H9 (cell line): Measurements from ENCODE around the gene WHRN. TPM values are rescaled to one million over a fixed set of nuclear protein-coding genes. Genes with fewer than 3 reads are reported as not detected.
A peak's percentile ranks its signal among the peaks of the same experiment; 100 is the strongest.

Experiments
- DNase-seq: peaks from one replicate; pipeline ENCODE4 v3.0.0-alpha.2; 2017
- H2AFZ ChIP-seq: one replicate; pipeline ENCODE4 v1.6.1; 2013; ENCODE audit warnings: mild to moderate bottlenecking, low read length, control low read depth, moderate library complexity
- H2AK5ac ChIP-seq: 2 replicates; pipeline ENCODE4 v1.6.1; 2013; ENCODE audit warnings: low read length, control low read depth, mixed read lengths; ENCODE audit not compliant: insufficient read length
- H2BK120ac ChIP-seq: one replicate; pipeline ENCODE4 v1.6.1; 2013; ENCODE audit warnings: low read depth, mild to moderate bottlenecking, low read length, control low read depth, inconsistent platforms; ENCODE audit not compliant: poor library complexity, severe bottlenecking
- H2BK12ac ChIP-seq: 2 replicates; pipeline ENCODE4 v1.6.1; 2013; ENCODE audit warnings: low read length, control low read depth, mixed read lengths, low read depth; ENCODE audit not compliant: insufficient read length
- H2BK15ac ChIP-seq: 2 replicates; pipeline ENCODE4 v1.6.1; 2013; ENCODE audit warnings: low read depth, low read length, control low read depth
- H2BK20ac ChIP-seq: one replicate; pipeline ENCODE4 v1.6.1; 2013; ENCODE audit warnings: low read depth, mild to moderate bottlenecking, low read length, control low read depth, inconsistent platforms; ENCODE audit not compliant: poor library complexity, severe bottlenecking
- H2BK5ac ChIP-seq: 2 replicates; pipeline ENCODE4 v1.6.1; 2013; ENCODE audit warnings: low read length, control low read depth, mixed read lengths; ENCODE audit not compliant: insufficient read length
- H3K14ac ChIP-seq: 2 replicates; pipeline ENCODE4 v1.6.1; 2013; ENCODE audit warnings: low read length, control low read depth; ENCODE audit not compliant: insufficient read depth
- H3K18ac ChIP-seq: 2 replicates; pipeline ENCODE4 v1.6.1; 2013; ENCODE audit warnings: low read depth, mild to moderate bottlenecking, mixed read lengths, low read length, control low read depth; ENCODE audit not compliant: insufficient read length
- H3K23ac ChIP-seq: 2 replicates; pipeline ENCODE4 v1.6.1; 2013; ENCODE audit warnings: low read length, control low read depth, mixed read lengths, low read depth; ENCODE audit not compliant: insufficient read length
- H3K23me2 ChIP-seq: 2 replicates; pipeline ENCODE4 v1.6.1; 2013; ENCODE audit warnings: low read depth, mild to moderate bottlenecking, mixed read lengths, low read length, control low read depth; ENCODE audit not compliant: insufficient read length, poor library complexity, severe bottlenecking
- H3K27ac ChIP-seq: 2 replicates; pipeline ENCODE4 v1.5.1; 2013; ENCODE audit warnings: low read length, control low read depth, mixed read lengths, low read depth; ENCODE audit not compliant: insufficient read length
- H3K27me3 ChIP-seq: 2 replicates; pipeline ENCODE4 v1.6.1; 2013; ENCODE audit warnings: low read length, control low read depth, inconsistent platforms; ENCODE audit not compliant: insufficient read depth
- H3K4ac ChIP-seq: 2 replicates; pipeline ENCODE4 v1.6.1; 2013; ENCODE audit warnings: low read depth, mild to moderate bottlenecking, control low read depth, inconsistent platforms, low read length, moderate library complexity
- H3K4me1 ChIP-seq: 2 replicates; pipeline ENCODE4 v1.6.1; 2013; ENCODE audit warnings: low read length, control low read depth, inconsistent platforms; ENCODE audit not compliant: insufficient read depth
- H3K4me2 ChIP-seq: 2 replicates; pipeline ENCODE4 v1.6.1; 2013; ENCODE audit warnings: low read length, control low read depth, mixed read lengths; ENCODE audit not compliant: insufficient read length, insufficient read depth
- H3K56ac ChIP-seq: 2 replicates; pipeline ENCODE4 v1.6.1; 2013; ENCODE audit warnings: low read depth, mild to moderate bottlenecking, mixed read lengths, low read length, control low read depth; ENCODE audit not compliant: insufficient read length
- H3K79me1 ChIP-seq: 2 replicates; pipeline ENCODE4 v1.6.1; 2013; ENCODE audit warnings: low read depth, mild to moderate bottlenecking, moderate library complexity, low read length, control low read depth, inconsistent platforms; ENCODE audit not compliant: insufficient read depth, poor library complexity, severe bottlenecking
- H3K79me2 ChIP-seq: 2 replicates; pipeline ENCODE4 v1.6.1; 2013; ENCODE audit warnings: low read length, control low read depth, inconsistent platforms; ENCODE audit not compliant: insufficient read depth
- H3K9ac ChIP-seq: 2 replicates; pipeline ENCODE4 v1.6.1; 2013; ENCODE audit warnings: low read length, control low read depth, mixed read lengths; ENCODE audit not compliant: insufficient read length; ENCODE audit errors: extremely low read depth
- H3K9me3 ChIP-seq: one replicate; pipeline ENCODE4 v1.6.1; 2013; ENCODE audit warnings: low read depth, low read length, inconsistent platforms; ENCODE audit not compliant: control insufficient read depth
- H3T11ph ChIP-seq: one replicate; pipeline ENCODE4 v1.6.1; 2013; ENCODE audit warnings: mild to moderate bottlenecking, low read length, control low read depth, inconsistent platforms
- H4K20me1 ChIP-seq: one replicate; pipeline ENCODE4 v1.6.1; 2013; ENCODE audit not compliant: control insufficient read depth, insufficient read length, insufficient read depth
- H4K5ac ChIP-seq: 2 replicates; pipeline ENCODE4 v1.6.1; 2013; ENCODE audit warnings: low read depth, mild to moderate bottlenecking, mixed read lengths, low read length, control low read depth; ENCODE audit not compliant: insufficient read length
- H4K8ac ChIP-seq: replicated peaks from 2 replicates; pipeline ENCODE4 v1.6.1; 2013; ENCODE audit warnings: low read length, control low read depth, mixed read lengths, low read depth; ENCODE audit not compliant: insufficient read length
- H4K91ac ChIP-seq: 2 replicates; pipeline ENCODE4 v1.6.1; 2013; ENCODE audit warnings: low read depth, mild to moderate bottlenecking, moderate library complexity, mixed read lengths, low read length, control low read depth; ENCODE audit not compliant: insufficient read length
- H3K27ac Mint-ChIP-seq, 3 experiments: 2 replicates in 2 of 3; 3 replicates in 1 of 3; pipeline ENCODE4 v1.8.0; 2020 to 2021; ENCODE audit warnings: mixed read lengths in 3 of 3, mild to moderate bottlenecking in 1 of 3, moderate library complexity in 1 of 3
- H3K27me3 Mint-ChIP-seq: 2 replicates; pipeline ENCODE4 v1.8.0; 2021; ENCODE audit warnings: low read depth, mild to moderate bottlenecking, moderate library complexity, mixed read lengths
- H3K36me3 Mint-ChIP-seq, 3 experiments: 2 replicates in 2 of 3; 3 replicates in 1 of 3; pipeline ENCODE4 v1.8.0; 2020 to 2021; ENCODE audit warnings: low read depth in 3 of 3, mixed read lengths in 3 of 3; ENCODE audit not compliant: insufficient read depth in 1 of 3
- H3K4me1 Mint-ChIP-seq, 2 experiments: 2 replicates each; pipeline ENCODE4 v1.8.0; 2020; ENCODE audit warnings: mixed read lengths in 2 of 2
- H3K4me3 Mint-ChIP-seq, 2 experiments: 2 replicates in 1 of 2; 3 replicates in 1 of 2; pipeline ENCODE4 v1.8.0; 2020 to 2021; ENCODE audit warnings: mild to moderate bottlenecking in 2 of 2, mixed read lengths in 2 of 2, moderate library complexity in 1 of 2
- H3K9me3 Mint-ChIP-seq, 2 experiments: 2 replicates in 1 of 2; 3 replicates in 1 of 2; pipeline ENCODE4 v1.8.0; 2020; ENCODE audit warnings: mild to moderate bottlenecking in 2 of 2, mixed read lengths in 2 of 2, moderate library complexity in 1 of 2
- WGBS: extraction: QIAGEN DNeasy Blood & Tissue Kit; methylation state at CpG from one replicate; pipeline ENCODE4 v1.1.7; 2013; ENCODE audit warnings: missing lambda C conversion rate, low lambda C conversion rate, mixed read lengths; ENCODE audit not compliant: insufficient read length; ENCODE audit errors: extremely low coverage; 5-methylcytosine and 5-hydroxymethylcytosine counted together
- total RNA-seq: library from RNA; stranded (reverse); gene quantifications from 2 replicates; pipeline ENCODE4 v1.2.1, GENCODE V29; 2021
- TF ChIP-seq, protein P1 (sequence below): fragments of 200-600 bp; sonication (generic); conservative IDR thresholded peaks from 3 replicates; pipeline ENCODE4 v1.8.0; 2021; ENCODE audit warnings: antibody characterized with exemption, mild to moderate bottlenecking

Gene WHRN
- total RNA-seq, 1 experiment from 2014 or later: 2.2 TPM

DNA sequence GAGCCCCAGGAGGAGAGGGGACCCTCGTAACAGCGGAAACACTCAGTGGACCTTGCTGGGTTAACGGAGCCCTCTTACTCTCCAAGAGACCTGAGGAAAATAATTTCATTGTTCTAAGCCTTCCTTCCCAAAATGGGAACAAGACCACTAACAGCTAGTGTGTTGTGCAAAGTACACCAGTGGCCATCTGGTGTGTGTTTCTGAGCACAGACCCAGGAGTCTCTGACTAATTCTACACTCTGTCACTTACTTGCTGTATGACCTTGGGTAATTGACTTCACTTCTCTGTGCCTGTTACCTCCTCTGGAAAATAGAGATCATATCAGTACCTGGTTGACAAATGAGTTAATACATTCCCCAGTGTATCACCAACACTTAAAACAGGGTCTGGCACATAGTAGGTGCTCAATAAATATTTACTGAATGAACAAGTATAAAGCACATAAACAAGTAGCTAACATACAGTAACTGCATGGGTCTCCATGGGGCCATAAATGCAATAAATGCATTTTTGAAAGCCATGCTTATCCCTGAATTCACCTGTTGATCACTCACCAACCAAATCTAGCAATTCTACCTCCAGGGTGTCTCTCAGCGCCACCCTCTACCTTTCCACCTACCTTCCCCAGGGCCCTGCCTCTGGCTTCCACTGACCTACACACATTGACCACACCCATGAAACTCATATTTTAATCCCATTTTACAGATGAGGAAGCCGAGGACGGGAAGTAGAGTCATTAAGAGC is 72.8 kb downstream of the WHRN start:
- H3K4me3 Mint-ChIP-seq: no peak overlapping the region
- H3K4me1 Mint-ChIP-seq: peaks cover 0 to 13% of the 10 kb centered on the region in 2 experiments; a peak in 2 of 4 replicates
- WGBS: no CpG with 5 or more reads among the region's 6 CpGs

More for the DNA sequence above, 72.8 kb downstream of the WHRN start:
- Histone ChIP-seq H4K91ac (no peak overlapping the region), H3K23ac (no peak overlapping the region), H4K8ac (no peak overlapping the region), H2BK5ac (no peak overlapping the region), H3K9me3 (no peaks in the 10 kb centered on the region), H3K9ac (no peak overlapping the region), H2BK12ac (no peak overlapping the region), H3K27ac (no peak overlapping the region), H3K23me2 (no peaks in the 10 kb centered on the region), H2AFZ (no peak overlapping the region), H2BK120ac (no peak overlapping the region), H3K79me2 (no peaks in the 10 kb centered on the region), H3K27me3 (no peaks in the 10 kb centered on the region; the same call in 1 of the 2 replicates), H3K79me1 (no peaks in the 10 kb centered on the region), H3K4me1 (no peaks in the 10 kb centered on the region), H4K20me1 (no peaks in the 10 kb centered on the region), H3K14ac (no peak overlapping the region), H2BK15ac (no peak overlapping the region), H3K18ac (no peak overlapping the region), H2BK20ac (no peak overlapping the region), H3K4me2 (no peak overlapping the region), H4K5ac (no peak overlapping the region), H2AK5ac (no peak overlapping the region), H3K4ac (no peak overlapping the region), H3K56ac (no peak overlapping the region), H3T11ph (no peak overlapping the region)
- Mint-ChIP-seq H3K27ac (no peak overlapping the region), H3K27me3 (no peaks in the 10 kb centered on the region; the same call in 1 of the 2 replicates), H3K9me3 (no peaks in the 10 kb centered on the region), H3K36me3 (no peaks in the 10 kb centered on the region; a peak in 1 of 7 replicates)
- TF ChIP-seq, protein P1, sequence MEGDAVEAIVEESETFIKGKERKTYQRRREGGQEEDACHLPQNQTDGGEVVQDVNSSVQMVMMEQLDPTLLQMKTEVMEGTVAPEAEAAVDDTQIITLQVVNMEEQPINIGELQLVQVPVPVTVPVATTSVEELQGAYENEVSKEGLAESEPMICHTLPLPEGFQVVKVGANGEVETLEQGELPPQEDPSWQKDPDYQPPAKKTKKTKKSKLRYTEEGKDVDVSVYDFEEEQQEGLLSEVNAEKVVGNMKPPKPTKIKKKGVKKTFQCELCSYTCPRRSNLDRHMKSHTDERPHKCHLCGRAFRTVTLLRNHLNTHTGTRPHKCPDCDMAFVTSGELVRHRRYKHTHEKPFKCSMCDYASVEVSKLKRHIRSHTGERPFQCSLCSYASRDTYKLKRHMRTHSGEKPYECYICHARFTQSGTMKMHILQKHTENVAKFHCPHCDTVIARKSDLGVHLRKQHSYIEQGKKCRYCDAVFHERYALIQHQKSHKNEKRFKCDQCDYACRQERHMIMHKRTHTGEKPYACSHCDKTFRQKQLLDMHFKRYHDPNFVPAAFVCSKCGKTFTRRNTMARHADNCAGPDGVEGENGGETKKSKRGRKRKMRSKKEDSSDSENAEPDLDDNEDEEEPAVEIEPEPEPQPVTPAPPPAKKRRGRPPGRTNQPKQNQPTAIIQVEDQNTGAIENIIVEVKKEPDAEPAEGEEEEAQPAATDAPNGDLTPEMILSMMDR: no peak
- DNase-seq: peak; percentile 0
